Activated T-helper 1 cell treated with anti-CD3 and anti-CD28 coated beads, Interleukin-12 subunit alpha, Interleukin-12 subunit beta, Interleukin-2, Interleukin-4 antibody, amounts not matched to agents 30 ng/mL and 10 ng/mL and 1 ng/mL, durations not matched to agents 14 hours and 24 hours and 36 hours (primary cell): ENCODE data around the gene EHBP1. TPM values are rescaled to one million over a fixed set of nuclear protein-coding genes. Genes with fewer than 3 reads are reported as not detected.
"Not testable (repeated sequence)": the region's sequence is repeated elsewhere in the genome, so short reads cannot be mapped to it uniquely, and the experiment has no call there.

Experiments used
- DNase-seq: peaks from one replicate; pipeline ENCODE4 v3.0.0; 2021; ENCODE audit warnings: low spot score
- H3K27ac Mint-ChIP-seq: one replicate; pipeline ENCODE4 v1.8.0; 2021; ENCODE audit warnings: mild to moderate bottlenecking, mixed read lengths
- H3K27me3 Mint-ChIP-seq: one replicate; pipeline ENCODE4 v1.8.0; 2022; ENCODE audit warnings: mild to moderate bottlenecking, moderate library complexity, mixed read lengths; ENCODE audit not compliant: insufficient read depth
- H3K36me3 Mint-ChIP-seq: one replicate; pipeline ENCODE4 v1.8.0; 2021; ENCODE audit warnings: low read depth, mixed read lengths
- H3K4me1 Mint-ChIP-seq: one replicate; pipeline ENCODE4 v1.8.0; 2021; ENCODE audit warnings: low read depth, mixed read lengths
- H3K4me3 Mint-ChIP-seq: one replicate; pipeline ENCODE4 v1.8.0; 2021; ENCODE audit warnings: mild to moderate bottlenecking, moderate library complexity, mixed read lengths
- H3K9me3 Mint-ChIP-seq: one replicate; pipeline ENCODE4 v1.8.0; 2021; ENCODE audit warnings: mixed read lengths
- intact Hi-C: fragments of 100-400 bp; cut with micrococcal nuclease; formaldehyde crosslinking; loops from one replicate; pipeline ENCODE4 v1.15.1; 2024
- total RNA-seq: library from RNA; stranded (reverse); gene quantifications from 2 replicates; pipeline ENCODE4 v1.2.3, GENCODE V29; 2022

EHBP1 gene
- total RNA-seq, 1 donor from 2014 or later, result 23.7 TPM

DNA sequence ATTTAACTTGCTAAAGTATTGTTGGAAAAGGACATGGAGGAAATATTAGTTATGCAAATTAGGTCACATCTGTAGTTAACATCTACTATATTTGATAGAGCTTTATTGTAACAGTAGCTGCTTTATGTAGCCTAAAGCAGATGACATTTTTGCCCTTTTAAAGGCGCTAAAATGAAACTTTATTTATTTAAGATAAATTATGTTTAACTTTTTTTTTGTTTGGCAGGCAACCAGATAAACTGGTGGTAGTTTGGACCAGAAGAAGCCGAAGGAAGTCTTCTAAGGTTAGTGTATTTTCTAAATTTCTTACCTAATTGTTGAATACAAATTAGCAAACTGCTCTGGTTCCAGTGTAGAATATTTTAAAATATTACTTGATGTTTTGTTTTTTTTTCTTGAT lies 41.7 kb downstream of the EHBP1 start:
- H3K4me1 Mint-ChIP-seq, result no peaks in the 10 kb centered on the region
- no peak overlapping the region for H3K27ac Mint-ChIP-seq
- DNase-seq, result no peak

DNA sequence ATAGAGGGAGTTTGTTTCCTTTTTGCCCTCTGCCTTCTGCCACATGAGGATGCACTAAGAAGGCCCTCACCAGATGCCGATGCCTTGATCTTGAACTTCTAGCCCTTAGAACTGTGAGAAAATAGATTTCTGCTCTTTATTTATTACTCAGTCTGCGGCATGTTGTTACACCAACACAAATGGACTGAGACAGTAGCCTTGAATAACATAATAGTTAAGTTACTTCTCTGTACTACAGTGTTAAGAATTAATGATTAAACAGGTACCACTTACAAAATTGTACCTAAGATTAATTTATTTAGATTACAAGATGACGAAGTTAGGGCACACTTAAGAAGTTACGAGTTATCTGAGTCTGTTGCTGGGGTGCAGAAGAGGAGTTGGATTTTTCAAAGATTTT lies 42.4 kb downstream of the EHBP1 start:
- no peaks in the 10 kb centered on the region for H3K4me1 Mint-ChIP-seq
- H3K36me3 Mint-ChIP-seq, result peaks cover 3% of the 10 kb centered on the region
- no peak overlapping the region for H3K27ac Mint-ChIP-seq
- H3K4me3 Mint-ChIP-seq, result no peak overlapping the region
- peaks cover 4% of the 10 kb centered on the region for H3K9me3 Mint-ChIP-seq
- intact Hi-C loops, result no loop called here
- no peaks in the 10 kb centered on the region for H3K27me3 Mint-ChIP-seq
- no peak for DNase-seq

More for the DNA sequence above, 41.7 kb downstream of the EHBP1 start:
- no peaks in the 10 kb centered on the region for H3K27me3 Mint-ChIP-seq
- intact Hi-C loops, result no loop called here
- H3K4me3 Mint-ChIP-seq, result no peak overlapping the region
- peaks cover 3% of the 10 kb centered on the region for H3K36me3 Mint-ChIP-seq
- H3K9me3 Mint-ChIP-seq, result peaks cover 4% of the 10 kb centered on the region

DNA sequence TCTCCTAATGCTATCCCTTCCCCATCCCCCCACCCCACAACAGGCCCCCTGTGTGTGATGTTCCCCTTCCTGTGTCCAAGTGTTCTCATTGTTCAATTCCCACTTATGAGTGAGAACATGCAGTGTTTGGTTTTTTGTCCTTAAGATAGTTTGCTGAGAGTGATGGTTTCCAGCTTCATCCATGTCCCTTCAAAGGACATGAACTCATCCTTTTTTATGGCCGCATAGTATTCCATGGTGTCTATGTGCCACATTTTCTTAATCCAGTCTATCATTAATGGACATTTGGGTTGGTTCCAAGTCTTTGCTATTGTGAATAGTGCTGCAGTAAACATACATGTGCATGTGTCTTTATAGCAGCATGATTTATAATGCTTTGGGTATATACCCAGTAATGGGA lies 43.6 kb downstream of the EHBP1 start:
- H3K4me1 Mint-ChIP-seq, H3K9me3 Mint-ChIP-seq, intact Hi-C loops, DNase-seq, H3K27me3 Mint-ChIP-seq, H3K36me3 Mint-ChIP-seq, H3K4me3 Mint-ChIP-seq, H3K27ac Mint-ChIP-seq: not testable (repeated sequence)

DNA sequence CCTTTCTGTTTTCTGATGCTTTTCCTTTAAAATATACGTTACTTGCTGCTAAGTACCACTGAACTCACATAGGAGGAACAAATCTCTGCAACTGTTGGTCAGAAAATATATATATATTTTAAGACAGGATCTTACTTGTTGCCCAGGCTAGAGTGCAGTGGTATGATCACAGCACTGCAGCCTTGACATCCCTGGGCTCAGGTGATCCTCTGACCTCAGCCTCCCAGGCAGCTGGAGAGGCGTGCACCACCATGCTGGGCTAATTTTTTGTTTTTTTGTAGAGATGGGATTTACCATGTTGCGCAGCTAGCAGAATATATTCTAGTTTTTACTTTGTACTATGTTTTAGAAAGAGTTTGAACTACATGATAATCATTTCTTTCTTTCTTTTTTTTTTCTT lies 51.5 kb downstream of the EHBP1 start:
- H3K4me1 Mint-ChIP-seq, result no peaks in the 10 kb centered on the region
- H3K27ac Mint-ChIP-seq, result no peak overlapping the region
- peaks cover 2% of the 10 kb centered on the region for H3K27me3 Mint-ChIP-seq
- intact Hi-C loops, result no loop called here
- H3K36me3 Mint-ChIP-seq, result no peaks in the 10 kb centered on the region
- H3K9me3 Mint-ChIP-seq, result no peaks in the 10 kb centered on the region
- H3K4me3 Mint-ChIP-seq, result no peak overlapping the region
- DNase-seq, result no peak

DNA sequence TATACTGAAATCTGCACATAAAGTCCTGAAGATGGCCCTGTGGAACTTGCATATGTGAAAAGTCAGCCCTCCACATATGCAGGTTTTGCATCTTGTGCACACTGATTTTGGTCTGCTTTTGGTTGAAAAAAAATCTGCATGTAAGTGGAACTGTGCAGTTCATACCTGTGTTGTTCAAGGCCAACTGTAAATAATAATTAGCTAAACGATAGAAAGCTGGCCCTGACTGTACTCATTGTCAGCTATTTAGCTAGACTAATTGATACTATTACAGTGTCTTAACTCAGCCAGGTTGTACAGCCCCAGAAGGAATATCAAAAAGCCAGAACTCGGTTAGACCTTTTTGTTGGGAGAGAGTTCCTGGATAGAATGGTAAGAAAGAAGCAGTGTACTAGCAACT lies 54.5 kb downstream of the EHBP1 start:
- intact Hi-C loops, result no loop called here
- H3K36me3 Mint-ChIP-seq, result no peaks in the 10 kb centered on the region
- H3K9me3 Mint-ChIP-seq, result no peaks in the 10 kb centered on the region
- H3K4me3 Mint-ChIP-seq, result no peak overlapping the region
- H3K27me3 Mint-ChIP-seq, result no peaks in the 10 kb centered on the region
- H3K4me1 Mint-ChIP-seq, result no peaks in the 10 kb centered on the region
- no peak for DNase-seq
- no peak overlapping the region for H3K27ac Mint-ChIP-seq

DNA sequence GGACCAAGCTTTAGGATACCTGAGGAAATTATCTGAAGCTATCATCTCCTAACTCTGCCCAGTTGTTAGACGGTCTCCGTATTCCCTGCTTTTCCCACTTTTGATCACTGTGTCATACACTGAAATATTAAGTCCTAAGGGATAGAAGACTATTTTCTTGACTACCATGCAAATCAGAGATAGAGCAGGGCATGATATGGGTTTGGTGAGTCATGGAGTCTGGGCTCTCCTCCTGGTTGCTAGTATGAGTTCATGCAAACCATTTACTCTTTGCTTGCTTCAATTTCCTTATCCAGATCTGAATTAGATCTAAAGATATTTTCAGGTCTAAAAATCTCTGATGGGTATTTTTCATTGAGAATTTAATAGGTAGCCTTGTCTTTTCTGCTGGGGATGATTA lies 55.0 kb downstream of the EHBP1 start:
- no peak for DNase-seq
- Mint-ChIP-seq H3K27ac (no peak overlapping the region), H3K9me3 (no peaks in the 10 kb centered on the region), H3K36me3 (no peaks in the 10 kb centered on the region), H3K27me3 (no peaks in the 10 kb centered on the region), H3K4me3 (no peak overlapping the region), H3K4me1 (no peaks in the 10 kb centered on the region)
- intact Hi-C loops, result no loop called here

DNA sequence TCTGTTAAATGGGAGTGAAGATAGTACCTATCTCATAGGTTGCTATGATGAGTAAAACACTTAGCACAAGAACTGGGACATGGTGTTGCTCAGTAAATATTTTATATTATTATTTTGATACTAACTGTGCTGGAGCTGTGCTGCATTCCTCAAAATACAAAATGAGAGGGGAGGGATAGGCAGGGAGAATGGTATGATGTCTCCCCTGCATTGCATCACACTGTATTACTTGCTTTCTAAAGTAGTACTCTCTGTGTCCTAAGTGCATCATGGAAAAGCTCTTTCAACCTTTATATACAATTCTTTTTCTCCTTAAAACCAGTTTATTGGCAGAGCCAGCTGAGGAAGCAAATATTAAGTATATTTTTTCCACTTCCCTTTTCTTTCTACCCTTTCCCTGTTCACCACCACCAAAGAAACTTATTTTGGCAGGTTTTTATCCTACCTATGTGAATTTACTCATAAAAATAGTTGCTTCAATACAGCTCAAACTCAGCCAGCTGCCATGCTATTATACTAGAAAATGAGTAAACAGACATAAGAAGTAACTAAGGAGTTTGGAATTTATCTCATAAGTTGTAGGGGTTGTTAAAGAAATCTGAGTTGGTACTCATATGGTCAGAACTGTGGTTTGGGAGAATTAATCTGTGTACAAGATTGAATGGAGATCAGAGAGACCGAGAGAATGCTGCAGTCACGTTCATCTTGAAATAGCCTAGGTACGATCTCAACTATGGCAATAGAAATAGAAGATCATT lies 60.3 kb downstream of the EHBP1 start:
- Mint-ChIP-seq H3K27me3 (no peaks in the 10 kb centered on the region), H3K27ac (no peak overlapping the region), H3K9me3 (peaks cover 4% of the 10 kb centered on the region), H3K4me3 (no peak overlapping the region), H3K4me1 (no peaks in the 10 kb centered on the region), H3K36me3 (peaks cover 2% of the 10 kb centered on the region)
- intact Hi-C loops, result no loop called here
- no peak for DNase-seq

DNA sequence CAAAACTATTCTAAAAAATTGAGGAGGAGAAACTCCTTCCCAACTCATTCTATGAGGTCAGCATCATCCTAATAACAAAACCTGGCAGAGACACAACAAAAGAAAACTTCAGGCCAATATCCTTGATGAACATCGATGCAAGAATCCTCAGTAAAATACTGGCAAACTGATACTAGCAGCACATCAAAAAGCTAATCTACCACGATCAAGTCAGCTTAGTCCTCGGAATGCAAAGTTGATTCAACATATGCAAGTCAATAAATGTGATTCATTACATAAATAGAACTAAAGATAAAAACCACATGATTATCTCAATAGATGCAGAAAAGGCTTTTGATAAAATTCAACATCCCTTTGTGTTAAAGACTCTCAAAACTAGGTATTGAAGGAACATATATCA lies 63.1 kb downstream of the EHBP1 start:
- H3K36me3 Mint-ChIP-seq, result peaks cover 2% of the 10 kb centered on the region
- intact Hi-C loops, result no loop called here
- DNase-seq, result no peak
- no peak overlapping the region for H3K27ac Mint-ChIP-seq
- no peak overlapping the region for H3K4me3 Mint-ChIP-seq
- H3K27me3 Mint-ChIP-seq, result no peaks in the 10 kb centered on the region
- peaks cover 4% of the 10 kb centered on the region for H3K9me3 Mint-ChIP-seq
- H3K4me1 Mint-ChIP-seq, result no peaks in the 10 kb centered on the region

DNA sequence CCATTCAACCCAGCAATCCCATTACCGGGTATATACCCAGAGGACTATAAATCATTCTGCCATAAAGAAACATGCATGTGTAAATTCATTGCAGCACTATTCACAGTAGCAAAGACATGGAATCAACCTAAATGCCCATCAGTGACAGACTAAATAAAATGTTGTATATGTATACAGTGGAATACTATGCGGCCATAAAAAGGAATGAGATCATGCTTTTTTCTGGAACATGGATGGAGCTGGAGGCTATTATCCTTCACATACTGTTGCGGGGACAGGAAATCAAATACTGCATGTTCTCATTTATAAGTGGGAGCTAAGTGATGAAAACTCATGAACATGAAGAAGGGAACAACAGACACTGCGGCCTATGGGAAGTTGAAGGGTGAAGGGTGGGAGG lies 65.1 kb downstream of the EHBP1 start:
- no peak overlapping the region for H3K4me3 Mint-ChIP-seq
- peaks cover 2% of the 10 kb centered on the region for H3K36me3 Mint-ChIP-seq
- no peak for DNase-seq
- no peak overlapping the region for H3K27ac Mint-ChIP-seq
- intact Hi-C loops, result no loop called here
- no peaks in the 10 kb centered on the region for H3K4me1 Mint-ChIP-seq
- peaks cover 4% of the 10 kb centered on the region for H3K9me3 Mint-ChIP-seq
- no peaks in the 10 kb centered on the region for H3K27me3 Mint-ChIP-seq

DNA sequence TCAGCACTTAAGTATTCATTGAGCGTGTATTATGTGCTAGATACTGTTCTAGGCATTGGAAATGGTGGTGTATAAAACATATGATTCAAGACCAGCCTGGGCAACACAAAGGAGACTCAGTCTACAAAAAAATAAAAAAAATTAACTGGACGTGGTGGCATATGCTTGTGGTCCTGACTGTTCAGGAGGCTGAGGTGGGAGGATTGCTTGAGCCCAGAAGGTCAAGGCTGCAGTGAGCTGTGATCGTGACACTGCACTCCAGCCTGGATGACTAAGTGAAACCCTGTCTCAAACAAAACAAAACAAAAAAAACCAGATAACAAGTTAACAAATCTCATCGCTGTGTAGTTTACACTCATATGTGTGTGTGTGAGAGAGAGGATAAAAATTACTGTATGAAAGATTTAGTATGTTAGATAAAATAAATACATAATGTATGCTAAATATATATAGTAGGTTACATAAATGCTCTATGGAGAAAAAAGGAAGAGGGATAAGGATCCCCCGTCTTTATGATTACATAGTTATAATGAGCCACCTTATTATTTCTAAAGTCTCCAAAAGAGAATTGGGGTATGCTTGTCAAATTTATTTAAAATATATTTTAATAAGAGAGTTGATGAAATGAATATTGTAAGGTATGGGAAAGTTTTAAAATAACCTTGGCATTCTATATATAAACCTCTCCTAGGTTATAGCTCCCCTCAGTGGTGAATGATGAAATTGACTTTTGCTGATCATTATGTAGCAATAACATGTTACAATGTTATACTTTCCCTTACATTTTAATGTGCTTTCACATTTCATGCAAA lies 69.2 kb downstream of the EHBP1 start:
- Mint-ChIP-seq H3K36me3 (no peaks in the 10 kb centered on the region), H3K27me3 (no peaks in the 10 kb centered on the region), H3K4me1 (no peaks in the 10 kb centered on the region), H3K4me3 (no peak overlapping the region), H3K27ac (no peak overlapping the region), H3K9me3 (no peaks in the 10 kb centered on the region)
- intact Hi-C loops, result loop anchor here (1.0 to 2.0 kb wide), 3 partner anchors 69 to 858 kb away; partner anchors contain the start of gene EHBP1
- no peak for DNase-seq

DNA sequence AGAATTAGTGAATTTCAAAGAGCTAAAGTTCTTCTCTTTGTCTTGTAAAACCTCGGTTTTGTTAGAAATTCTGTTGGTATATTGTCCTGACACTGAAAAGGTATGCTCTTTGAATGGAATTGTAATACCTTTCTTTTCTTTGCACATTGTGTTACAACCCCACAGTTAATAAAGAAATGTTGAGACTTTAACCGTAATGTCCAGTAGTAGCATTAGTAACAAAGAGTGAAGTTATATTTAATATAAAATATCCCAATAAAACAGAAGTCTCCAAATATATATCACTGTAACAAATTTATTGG lies 69.8 kb downstream of the EHBP1 start:
- no peaks in the 10 kb centered on the region for H3K4me1 Mint-ChIP-seq
- no peaks in the 10 kb centered on the region for H3K36me3 Mint-ChIP-seq
- intact Hi-C loops, result loop anchor here (1.0 to 2.0 kb wide), 3 partner anchors 70 to 859 kb away; partner anchors contain the start of gene EHBP1
- H3K27me3 Mint-ChIP-seq, result no peaks in the 10 kb centered on the region
- no peaks in the 10 kb centered on the region for H3K9me3 Mint-ChIP-seq
- H3K27ac Mint-ChIP-seq, result no peak overlapping the region
- no peak overlapping the region for H3K4me3 Mint-ChIP-seq
- no peak for DNase-seq

DNA sequence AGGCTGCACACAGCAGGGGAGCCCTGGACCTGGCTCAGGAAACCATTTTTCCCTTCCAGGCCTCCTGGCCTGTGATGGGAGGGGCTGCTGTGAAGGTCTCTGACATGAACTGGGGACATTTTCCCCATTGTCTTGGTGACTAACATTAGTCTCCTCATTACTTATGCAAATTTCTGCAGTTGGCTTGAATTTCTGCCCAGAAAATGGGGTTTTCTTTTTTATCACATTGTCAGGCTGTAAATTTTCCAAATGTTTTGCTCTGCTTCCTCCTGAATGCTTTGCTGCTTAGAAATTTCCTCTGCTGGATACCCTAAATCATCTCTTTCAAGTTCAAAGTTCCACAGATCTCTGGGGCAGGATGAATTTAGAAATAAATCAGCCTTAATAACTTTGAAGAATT lies 78.2 kb downstream of the EHBP1 start:
- no peak for DNase-seq
- Mint-ChIP-seq H3K36me3 (no peaks in the 10 kb centered on the region), H3K27ac (no peak overlapping the region), H3K27me3 (no peaks in the 10 kb centered on the region), H3K4me3 (no peak overlapping the region), H3K4me1 (no peaks in the 10 kb centered on the region), H3K9me3 (peaks cover 9% of the 10 kb centered on the region)
- intact Hi-C loops, result no loop called here

DNA sequence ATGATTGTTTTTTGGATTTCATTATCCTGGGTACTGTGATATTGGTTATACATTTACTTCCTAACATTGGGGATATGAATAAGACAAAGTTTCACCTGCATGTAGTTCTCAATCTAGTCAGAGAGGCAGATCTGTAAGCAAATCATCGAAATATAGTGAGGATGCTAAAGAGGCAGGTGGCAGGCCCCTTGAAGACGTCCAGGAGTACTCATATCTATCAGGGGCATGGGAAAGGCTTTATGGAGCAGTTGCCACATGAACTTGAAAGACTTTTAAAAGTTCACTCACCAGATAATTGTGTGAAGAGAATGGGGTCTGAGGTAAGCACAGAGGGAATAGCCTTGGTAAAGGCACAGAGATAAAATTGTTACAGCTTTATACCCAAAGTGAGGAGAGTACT lies 78.8 kb downstream of the EHBP1 start:
- Mint-ChIP-seq H3K4me1 (peaks cover 4% of the 10 kb centered on the region), H3K9me3 (peaks cover 9% of the 10 kb centered on the region), H3K4me3 (no peak overlapping the region), H3K36me3 (no peaks in the 10 kb centered on the region), H3K27ac (no peak overlapping the region), H3K27me3 (no peaks in the 10 kb centered on the region)
- DNase-seq, result no peak
- intact Hi-C loops, result no loop called here
